Osteocyte (in vitro differentiated cells): ENCODE measurements around the gene KIAA1755. TPM values are rescaled to one million over a fixed set of nuclear protein-coding genes. Genes with fewer than 3 reads are reported as not detected.
A peak's percentile ranks its signal among the peaks of the same experiment; 100 is the strongest.

Experiments used
- DNase-seq: peaks from one replicate; pipeline ENCODE4 v3.0.0; 2021; ENCODE audit warnings: mixed read lengths; ENCODE audit not compliant: unreplicated experiment; ENCODE audit errors: extremely low spot score
- H3K27ac Mint-ChIP-seq: one replicate; pipeline ENCODE4 v1.8.0; 2021; ENCODE audit warnings: mild to moderate bottlenecking, mixed read lengths; ENCODE audit not compliant: unreplicated experiment
- H3K27me3 Mint-ChIP-seq: one replicate; pipeline ENCODE4 v1.8.0; 2021; ENCODE audit warnings: mixed read lengths; ENCODE audit not compliant: unreplicated experiment
- H3K36me3 Mint-ChIP-seq: one replicate; pipeline ENCODE4 v1.8.0; 2021; ENCODE audit warnings: mixed read lengths; ENCODE audit not compliant: unreplicated experiment
- H3K4me1 Mint-ChIP-seq: one replicate; pipeline ENCODE4 v1.8.0; 2021; ENCODE audit warnings: mixed read lengths; ENCODE audit not compliant: unreplicated experiment
- H3K4me3 Mint-ChIP-seq: one replicate; pipeline ENCODE4 v1.8.0; 2021; ENCODE audit warnings: mild to moderate bottlenecking, moderate library complexity, mixed read lengths; ENCODE audit not compliant: unreplicated experiment
- H3K9me3 Mint-ChIP-seq: one replicate; pipeline ENCODE4 v1.8.0; 2021; ENCODE audit warnings: mixed read lengths; ENCODE audit not compliant: unreplicated experiment
- CTCF ChIP-seq: fragments of 200-600 bp; sonication (generic); IDR thresholded peaks from 2 replicates; pipeline ENCODE4 v1.5.0; 2021; ENCODE audit warnings: antibody characterized with exemption, mild to moderate bottlenecking, moderate library complexity
- total RNA-seq: library from RNA; stranded (reverse); gene quantifications from 2 replicates; pipeline ENCODE4 v1.2.1, GENCODE V29; 2021

The KIAA1755 gene
- total RNA-seq, 1 donor from 2014 or later = 50.2 TPM

GRCh38 chr20:38198238-38198861, 62.2 kb downstream of the KIAA1755 start:
- Mint-ChIP-seq H3K27ac (no peak overlapping the region), H3K9me3 (peaks cover 5% of the 10 kb centered on the region), H3K4me1 (peaks cover 26% of the 10 kb centered on the region), H3K27me3 (no peaks in the 10 kb centered on the region), H3K4me3 (no peak overlapping the region), H3K36me3 (no peaks in the 10 kb centered on the region)
- no peak for TF ChIP-seq CTCF
- DNase-seq = no peak

GRCh38 chr20:38197619-38198018, 62.9 kb downstream of the KIAA1755 start:
- H3K4me3 Mint-ChIP-seq = no peak overlapping the region
- peaks cover 26% of the 10 kb centered on the region for H3K4me1 Mint-ChIP-seq
- no peak for TF ChIP-seq CTCF
- no peak for DNase-seq
- no peaks in the 10 kb centered on the region for H3K27me3 Mint-ChIP-seq
- peaks cover 5% of the 10 kb centered on the region for H3K9me3 Mint-ChIP-seq
- no peaks in the 10 kb centered on the region for H3K36me3 Mint-ChIP-seq
- no peak overlapping the region for H3K27ac Mint-ChIP-seq

- no peaks in the 10 kb centered on the region for H3K27me3 Mint-ChIP-seq
- H3K36me3 Mint-ChIP-seq = no peaks in the 10 kb centered on the region
- no peak for TF ChIP-seq CTCF
- no peak for DNase-seq
- H3K4me1 Mint-ChIP-seq = peaks cover 26% of the 10 kb centered on the region
- no peak overlapping the region for H3K4me3 Mint-ChIP-seq
- no peak overlapping the region for H3K27ac Mint-ChIP-seq
- H3K9me3 Mint-ChIP-seq = peaks cover 5% of the 10 kb centered on the region
Observed at GRCh38 chr20:38197217-38197616, 63.3 kb downstream of the KIAA1755 start.

GRCh38 chr20:38196592-38196991, 63.9 kb downstream of the KIAA1755 start:
- no peak for DNase-seq
- H3K27me3 Mint-ChIP-seq = no peaks in the 10 kb centered on the region
- peak overlapping the region; percentile 19 for H3K27ac Mint-ChIP-seq
- no peak for TF ChIP-seq CTCF
- peaks cover 24% of the 10 kb centered on the region for H3K4me1 Mint-ChIP-seq
- peaks cover 5% of the 10 kb centered on the region for H3K9me3 Mint-ChIP-seq
- no peak overlapping the region for H3K4me3 Mint-ChIP-seq
- no peaks in the 10 kb centered on the region for H3K36me3 Mint-ChIP-seq

- TF ChIP-seq CTCF = no peak
- Mint-ChIP-seq H3K27ac (peak overlapping the region; percentile 41), H3K4me1 (peaks cover 23% of the 10 kb centered on the region), H3K4me3 (no peak overlapping the region), H3K27me3 (no peaks in the 10 kb centered on the region), H3K36me3 (no peaks in the 10 kb centered on the region), H3K9me3 (peaks cover 5% of the 10 kb centered on the region)
- DNase-seq = no peak
Observed at GRCh38 chr20:38196076-38196475, 64.5 kb downstream of the KIAA1755 start.
